HCT116 (cell line): ENCODE measurements around the gene ADAMTS3.

Source experiments
- RAD21 ChIP-seq: IDR thresholded peaks from 2 replicates; pipeline ENCODE4 v1.6.1; 2012; ENCODE audit warnings: low read depth, mild to moderate bottlenecking
- YY1 ChIP-seq: IDR thresholded peaks from 2 replicates; pipeline ENCODE4 v1.6.1; 2011; ENCODE audit warnings: low read length, low read depth, moderate library complexity, mild to moderate bottlenecking; ENCODE audit not compliant: insufficient replicate concordance; ENCODE audit errors: extremely low read depth

- TF ChIP-seq YY1 (no peak), RAD21 (no peak)
These were observed at the start of gene ADAMTS3 for GRCh38 chr4:72568959-72569718.
